ENCODE results near the gene ABI3BP.

The ABI3BP gene

DNA sequence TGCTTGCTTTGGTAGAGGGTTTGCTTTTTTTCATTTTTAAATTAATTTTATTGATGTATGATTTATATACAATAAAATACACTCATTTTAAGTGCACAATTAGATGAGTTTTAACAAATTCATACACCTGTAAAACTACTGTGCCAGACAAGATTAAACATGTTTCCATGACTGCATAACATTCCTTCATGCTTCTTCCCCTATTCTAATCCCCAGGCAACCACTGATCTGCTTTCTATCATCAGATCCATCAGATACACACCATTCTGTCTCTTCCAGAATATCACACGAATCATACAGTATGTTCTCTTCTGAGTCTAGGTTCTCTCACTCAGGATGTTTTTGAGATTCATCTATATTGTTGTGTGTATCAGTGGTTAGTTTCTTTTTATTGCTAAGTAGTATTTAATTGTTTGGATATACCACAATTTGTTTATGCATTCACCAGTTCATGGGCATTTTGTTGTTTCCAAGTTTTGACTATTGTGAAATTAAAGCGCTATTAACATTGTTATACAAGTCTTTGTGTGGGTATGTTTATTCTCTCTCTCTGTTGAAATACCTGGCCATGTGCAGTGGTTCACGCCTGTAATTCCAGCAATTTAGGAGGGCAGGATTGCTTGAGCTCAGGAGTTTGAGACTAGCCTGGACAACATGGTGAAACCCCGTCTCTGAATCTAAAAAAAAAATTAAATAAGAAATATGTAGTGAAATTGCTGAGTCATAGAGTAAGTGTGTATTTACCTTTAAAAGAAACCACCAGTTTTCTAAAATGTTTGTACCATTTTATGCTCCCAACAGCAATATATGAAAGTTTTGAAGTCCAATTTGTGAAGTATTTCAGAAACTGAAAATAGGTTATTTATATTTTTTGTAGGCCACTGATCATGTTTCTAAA is 290.9 kb downstream of the ABI3BP start:
- no peak for DNase-seq (ENCODE audit: low read depth in 2 of 3, low spot score in 1 of 3)

- DNase-seq (ENCODE audit: low read depth in 2 of 3, low spot score in 1 of 3), result no peak
Measured at GRCh38 chr3:100700708-100701107, 292.5 kb downstream of the ABI3BP start.
